ENCODE results near the gene CYP4X1. TPM values are rescaled to one million over a fixed set of nuclear protein-coding genes. Genes with fewer than 3 reads are reported as not detected.

CYP4X1 gene
- total RNA-seq, 2 experiments from 2014 or later: not detected

Other genes with a start within 250 kb of the CYP4X1 start
- gene CYP4B1, start 224.6 kb upstream of the CYP4X1 start, total RNA-seq: not detected
- gene CYP4A11, start 82.2 kb upstream of the CYP4X1 start, total RNA-seq: not detected
- not detected for gene CYP4Z1, start 43.6 kb downstream of the CYP4X1 start, total RNA-seq
- gene CYP4A22, start 113.8 kb downstream of the CYP4X1 start, total RNA-seq: not detected
- gene PDZK1IP1, start 166.4 kb downstream of the CYP4X1 start, total RNA-seq: not detected
- under 1 TPM in 1 of 2 experiments, not detected in 1; 0.19 TPM for gene TAL1, start 208.6 kb downstream of the CYP4X1 start, total RNA-seq